GM12878 (cell line): Measurements from ENCODE around the gene AVEN. TPM values are rescaled to one million over a fixed set of nuclear protein-coding genes. Genes with fewer than 3 reads are reported as not detected.

Source experiments
- ATAC-seq: fragments of 200-7000 bp; cut with Tn5 transposase; 3 replicates; pipeline ENCODE4 v1.9.1; 2020; ENCODE audit warnings: mild to moderate bottlenecking, moderate library complexity
- BruUV-seq: library from RNA; stranded (reverse); fragments of 400-500 nt; replicated peaks from 2 replicates; lab custom pipeline; 2021; lab: Mats Ljungman, UMichigan
- CTCF ChIA-PET: fragments of 300-600 bp; sonication (Branson Sonifier 250); formaldehyde crosslinking; extraction: SDS; loops from one replicate; lab custom pipeline; 2021; ENCODE audit warnings: inconsistent platforms; lab: Yijun Ruan, JAX
- POLR2A ChIA-PET: fragments of 350-600 bp; formaldehyde crosslinking; extraction: SDS; loops from one replicate; lab custom pipeline; 2021; ENCODE audit warnings: inconsistent platforms; lab: Charles Lee
- RAD21 ChIA-PET: fragments of 300-600 bp; sonication (Branson Sonifier 250); formaldehyde crosslinking; loops from one replicate; lab custom pipeline; 2023; ENCODE audit warnings: antibody characterized with exemption; ENCODE audit not compliant: unreplicated experiment; lab: Charles Lee
- SMC1A ChIA-PET: fragments of 300-600 bp; sonication (Branson Sonifier 250); formaldehyde crosslinking; loops from one replicate; lab custom pipeline; 2023; ENCODE audit not compliant: unreplicated experiment, uncharacterized antibody; lab: Charles Lee
- DNase-seq: peaks from one replicate; pipeline ENCODE4 v3.0.0-alpha.2; 2011; ENCODE audit warnings: low read depth, low spot score
- FAIRE-seq: peaks from 3 replicates; lab custom pipeline; 2011; peaks lifted over from hg19 to GRCh38; lab: Jason Lieb, UNC
- H2AFZ ChIP-seq: 2 replicates; pipeline ENCODE4 v1.6.0; 2011; ENCODE audit warnings: low read depth, low read length, control low read depth; ENCODE audit not compliant: control insufficient read depth
- H3K27ac ChIP-seq: 2 replicates; pipeline ENCODE4 v1.5.1; 2011; ENCODE audit warnings: control low read depth; ENCODE audit not compliant: control insufficient read depth, insufficient read depth
- H3K27me3 ChIP-seq, 2 experiments: replicated peaks in 1 of 2; 2 replicates each; pipeline versions ENCODE4 v1.6.0 to v1.6.1; 2011; ENCODE audit warnings: low read length in 1 of 2; ENCODE audit not compliant: control insufficient read depth in 2 of 2, insufficient read depth in 2 of 2
- H3K36me3 ChIP-seq, 2 experiments: 2 replicates each; pipeline ENCODE4 v1.5.1; 2011; ENCODE audit warnings: low read length in 1 of 2; ENCODE audit not compliant: control insufficient read depth in 2 of 2, insufficient read depth in 2 of 2
- H3K4me1 ChIP-seq: 2 replicates; pipeline ENCODE4 v1.6.1; 2011; ENCODE audit warnings: mild to moderate bottlenecking, low read length, moderate library complexity, mixed read lengths; ENCODE audit not compliant: control insufficient read depth, insufficient read depth
- H3K4me2 ChIP-seq: 2 replicates; pipeline ENCODE4 v1.6.0; 2011; ENCODE audit warnings: control low read depth; ENCODE audit not compliant: control insufficient read depth, insufficient read depth
- H3K4me3 ChIP-seq: fragments of 200-600 bp; sonication (generic); 2 replicates; pipeline ENCODE4 v1.5.1; 2016
- H3K79me2 ChIP-seq: 2 replicates; pipeline ENCODE4 v1.6.0; 2011; ENCODE audit warnings: low read length; ENCODE audit not compliant: control insufficient read depth, insufficient read depth
- H3K9ac ChIP-seq: 2 replicates; pipeline ENCODE4 v1.8.0; 2011; ENCODE audit warnings: low read length, control low read depth, mixed read lengths; ENCODE audit not compliant: control insufficient read depth, insufficient read depth
- H3K9me3 ChIP-seq: replicated peaks from 3 replicates; pipeline ENCODE4 v1.5.1; 2011; ENCODE audit warnings: mild to moderate bottlenecking, low read length; ENCODE audit not compliant: control insufficient read depth, insufficient read depth
- H4K20me1 ChIP-seq: 2 replicates; pipeline ENCODE4 v1.6.0; 2011; ENCODE audit not compliant: control insufficient read depth, insufficient read depth
- ATF2 ChIP-seq: IDR thresholded peaks from 2 replicates; pipeline ENCODE4 v1.6.1; 2012; ENCODE audit warnings: low read length, inconsistent platforms
- DPF2 ChIP-seq: fragments of 450-650 bp; IDR thresholded peaks from 2 replicates; pipeline ENCODE4 v1.6.1; 2017; ENCODE audit warnings: mild to moderate bottlenecking
- HDGF ChIP-seq: fragments of 450-650 bp; IDR thresholded peaks from 2 replicates; pipeline ENCODE4 v1.6.1; 2016; ENCODE audit warnings: antibody characterized with exemption
- NFXL1 ChIP-seq: fragments of 450-650 bp; IDR thresholded peaks from 2 replicates; pipeline ENCODE4 v1.6.1; 2017; ENCODE audit warnings: antibody characterized with exemption, mild to moderate bottlenecking, borderline replicate concordance
- NR2C1 ChIP-seq: fragments of 450-650 bp; IDR thresholded peaks from 2 replicates; pipeline ENCODE4 v1.6.1; 2017; ENCODE audit warnings: antibody characterized with exemption, mild to moderate bottlenecking, moderate library complexity
- SMAD1 ChIP-seq: fragments of 450-650 bp; IDR thresholded peaks from 2 replicates; pipeline ENCODE4 v1.6.1; 2018; ENCODE audit warnings: mild to moderate bottlenecking, low read depth; ENCODE audit not compliant: partially characterized antibody
- SREBF1 ChIP-seq: IDR thresholded peaks from 2 replicates; pipeline ENCODE4 v1.6.1; 2012; ENCODE audit warnings: mild to moderate bottlenecking, low read length
- TAF1 ChIP-seq: IDR thresholded peaks from 2 replicates; pipeline ENCODE4 v1.6.1; 2011; ENCODE audit warnings: mild to moderate bottlenecking, low read depth, low read length, borderline replicate concordance
- TBL1XR1 ChIP-seq: IDR thresholded peaks from 2 replicates; pipeline ENCODE4 v1.6.1; 2012; ENCODE audit warnings: low read depth, low read length, improper control_type of control experiment
- WGBS: methylation state at CpG from one replicate; pipeline ENCODE4 v1.1.6; 2016; ENCODE audit warnings: low lambda C conversion rate; ENCODE audit not compliant: insufficient replicate concordance, insufficient coverage; ENCODE audit errors: missing lambda C conversion rate; 5-methylcytosine and 5-hydroxymethylcytosine counted together
- in situ Hi-C: fragments of 300-500 bp; cut with MboI; formaldehyde crosslinking; loops from 9 replicates; pipeline ENCODE4 v1.14.3; 2018; ENCODE audit warnings: mixed read lengths
- intact Hi-C: fragments of 100-400 bp; cut with micrococcal nuclease; formaldehyde crosslinking; loops from one replicate; pipeline ENCODE4 v1.14.2; 2022; ENCODE audit not compliant: unreplicated experiment
- polyA plus RNA-seq, 11 experiments: library from polyadenylated mRNA; depleted of rRNA in 4 of 11; unstranded in 6 of 11; stranded (reverse) in 5 of 11; fragments of >200 nt; fragmentation: Nextera tagmentation in 4 of 11; fragmentation: Illumina TruSeq in 1 of 11; extraction: Ambion mirVana in 4 of 11; extraction: Trizol in 1 of 11; gene quantifications; 1 replicate in 1 of 11; 2 replicates in 10 of 11; pipeline versions ENCODE4 v1.2.1 to v1.2.3, GENCODE V29; 2011 to 2016; ENCODE audit warnings: inconsistent platforms in 2 of 11, missing spikeins in 2 of 11, low read depth in 1 of 11
- total RNA-seq, 4 experiments: library from RNA; depleted of rRNA in 3 of 4; stranded (reverse); fragments of >200 nt in 3 of 4; fragmentation: Illumina TruSeq in 1 of 4; extraction: Trizol in 1 of 4; gene quantifications; 2 replicates each; pipeline versions ENCODE4 v1.2.1 to v1.2.3, GENCODE V29; 2013 to 2021
- TF ChIP-seq, protein P1 (sequence below): IDR thresholded peaks from 2 replicates; pipeline ENCODE4 v1.6.1; 2012; ENCODE audit warnings: mild to moderate bottlenecking, low read depth, low read length
- TF ChIP-seq, protein P2 (sequence below): fragments of 450-650 bp; formaldehyde crosslinking; IDR thresholded peaks from 2 replicates; pipeline ENCODE4 v1.4.0; 2020; ENCODE audit warnings: mild to moderate bottlenecking, moderate library complexity
- TF ChIP-seq, protein P3 (sequence below): fragments of 150-350 bp; IDR thresholded peaks from 2 replicates; pipeline ENCODE4 v1.6.1; 2014; ENCODE audit warnings: mild to moderate bottlenecking, low read depth, low read length
- TF ChIP-seq, protein P4 (sequence below): fragments of 450-650 bp; IDR thresholded peaks from 2 replicates; pipeline ENCODE4 v1.6.1; 2014; ENCODE audit warnings: mild to moderate bottlenecking

AVEN gene
- total and polyA plus RNA-seq, 10 of the 15 experiments (the other 5 are each of a cell fraction or from before 2014, with no cell fraction given), result 1.4 to 15.1 (median 10.5) TPM

DNA sequence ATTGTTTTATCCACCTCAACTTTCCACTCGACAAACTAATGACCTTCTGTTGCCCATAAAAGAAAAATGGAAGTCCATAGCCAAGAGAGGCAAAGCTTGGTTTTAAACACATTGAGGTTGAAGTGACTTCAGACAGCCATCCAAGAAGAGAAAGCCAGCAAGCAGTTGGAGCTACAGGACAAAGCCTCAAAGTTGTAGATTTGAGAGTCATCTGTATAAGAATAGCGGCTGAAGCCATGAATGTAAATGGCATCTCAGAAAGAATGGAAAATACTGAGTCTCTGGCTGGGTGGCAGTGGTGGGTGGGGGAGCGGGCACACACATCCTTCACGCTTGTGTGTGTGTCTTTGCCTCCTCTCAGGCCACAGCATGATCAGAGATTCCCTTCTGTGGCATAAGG is 194.8 kb downstream of the AVEN start:
- no peak overlapping the region for H3K4me3 ChIP-seq
- ChIA-PET SMC1A (no interaction called here), CTCF (no interaction called here), POLR2A (no interaction called here), RAD21 (no interaction called here)
- H3K27ac ChIP-seq, result no peak overlapping the region
- in situ Hi-C loops, result no loop called here
- 42% methylated on average over 4 of the region's 4 CpGs for WGBS
- no peak for TF ChIP-seq NFXL1
- TF ChIP-seq ATF2, result no peak
- no peak for TF ChIP-seq DPF2
- TF ChIP-seq, protein P1, sequence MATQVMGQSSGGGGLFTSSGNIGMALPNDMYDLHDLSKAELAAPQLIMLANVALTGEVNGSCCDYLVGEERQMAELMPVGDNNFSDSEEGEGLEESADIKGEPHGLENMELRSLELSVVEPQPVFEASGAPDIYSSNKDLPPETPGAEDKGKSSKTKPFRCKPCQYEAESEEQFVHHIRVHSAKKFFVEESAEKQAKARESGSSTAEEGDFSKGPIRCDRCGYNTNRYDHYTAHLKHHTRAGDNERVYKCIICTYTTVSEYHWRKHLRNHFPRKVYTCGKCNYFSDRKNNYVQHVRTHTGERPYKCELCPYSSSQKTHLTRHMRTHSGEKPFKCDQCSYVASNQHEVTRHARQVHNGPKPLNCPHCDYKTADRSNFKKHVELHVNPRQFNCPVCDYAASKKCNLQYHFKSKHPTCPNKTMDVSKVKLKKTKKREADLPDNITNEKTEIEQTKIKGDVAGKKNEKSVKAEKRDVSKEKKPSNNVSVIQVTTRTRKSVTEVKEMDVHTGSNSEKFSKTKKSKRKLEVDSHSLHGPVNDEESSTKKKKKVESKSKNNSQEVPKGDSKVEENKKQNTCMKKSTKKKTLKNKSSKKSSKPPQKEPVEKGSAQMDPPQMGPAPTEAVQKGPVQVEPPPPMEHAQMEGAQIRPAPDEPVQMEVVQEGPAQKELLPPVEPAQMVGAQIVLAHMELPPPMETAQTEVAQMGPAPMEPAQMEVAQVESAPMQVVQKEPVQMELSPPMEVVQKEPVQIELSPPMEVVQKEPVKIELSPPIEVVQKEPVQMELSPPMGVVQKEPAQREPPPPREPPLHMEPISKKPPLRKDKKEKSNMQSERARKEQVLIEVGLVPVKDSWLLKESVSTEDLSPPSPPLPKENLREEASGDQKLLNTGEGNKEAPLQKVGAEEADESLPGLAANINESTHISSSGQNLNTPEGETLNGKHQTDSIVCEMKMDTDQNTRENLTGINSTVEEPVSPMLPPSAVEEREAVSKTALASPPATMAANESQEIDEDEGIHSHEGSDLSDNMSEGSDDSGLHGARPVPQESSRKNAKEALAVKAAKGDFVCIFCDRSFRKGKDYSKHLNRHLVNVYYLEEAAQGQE, result no peak
- no peak for TF ChIP-seq TAF1
- no peak for TF ChIP-seq SMAD1
- TF ChIP-seq, protein P2, sequence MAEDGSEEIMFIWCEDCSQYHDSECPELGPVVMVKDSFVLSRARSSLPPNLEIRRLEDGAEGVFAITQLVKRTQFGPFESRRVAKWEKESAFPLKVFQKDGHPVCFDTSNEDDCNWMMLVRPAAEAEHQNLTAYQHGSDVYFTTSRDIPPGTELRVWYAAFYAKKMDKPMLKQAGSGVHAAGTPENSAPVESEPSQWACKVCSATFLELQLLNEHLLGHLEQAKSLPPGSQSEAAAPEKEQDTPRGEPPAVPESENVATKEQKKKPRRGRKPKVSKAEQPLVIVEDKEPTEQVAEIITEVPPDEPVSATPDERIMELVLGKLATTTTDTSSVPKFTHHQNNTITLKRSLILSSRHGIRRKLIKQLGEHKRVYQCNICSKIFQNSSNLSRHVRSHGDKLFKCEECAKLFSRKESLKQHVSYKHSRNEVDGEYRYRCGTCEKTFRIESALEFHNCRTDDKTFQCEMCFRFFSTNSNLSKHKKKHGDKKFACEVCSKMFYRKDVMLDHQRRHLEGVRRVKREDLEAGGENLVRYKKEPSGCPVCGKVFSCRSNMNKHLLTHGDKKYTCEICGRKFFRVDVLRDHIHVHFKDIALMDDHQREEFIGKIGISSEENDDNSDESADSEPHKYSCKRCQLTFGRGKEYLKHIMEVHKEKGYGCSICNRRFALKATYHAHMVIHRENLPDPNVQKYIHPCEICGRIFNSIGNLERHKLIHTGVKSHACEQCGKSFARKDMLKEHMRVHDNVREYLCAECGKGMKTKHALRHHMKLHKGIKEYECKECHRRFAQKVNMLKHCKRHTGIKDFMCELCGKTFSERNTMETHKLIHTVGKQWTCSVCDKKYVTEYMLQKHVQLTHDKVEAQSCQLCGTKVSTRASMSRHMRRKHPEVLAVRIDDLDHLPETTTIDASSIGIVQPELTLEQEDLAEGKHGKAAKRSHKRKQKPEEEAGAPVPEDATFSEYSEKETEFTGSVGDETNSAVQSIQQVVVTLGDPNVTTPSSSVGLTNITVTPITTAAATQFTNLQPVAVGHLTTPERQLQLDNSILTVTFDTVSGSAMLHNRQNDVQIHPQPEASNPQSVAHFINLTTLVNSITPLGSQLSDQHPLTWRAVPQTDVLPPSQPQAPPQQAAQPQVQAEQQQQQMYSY (CRISPR knock-in tag), result no peak
- TF ChIP-seq TBL1XR1, result no peak
- TF ChIP-seq, protein P3, sequence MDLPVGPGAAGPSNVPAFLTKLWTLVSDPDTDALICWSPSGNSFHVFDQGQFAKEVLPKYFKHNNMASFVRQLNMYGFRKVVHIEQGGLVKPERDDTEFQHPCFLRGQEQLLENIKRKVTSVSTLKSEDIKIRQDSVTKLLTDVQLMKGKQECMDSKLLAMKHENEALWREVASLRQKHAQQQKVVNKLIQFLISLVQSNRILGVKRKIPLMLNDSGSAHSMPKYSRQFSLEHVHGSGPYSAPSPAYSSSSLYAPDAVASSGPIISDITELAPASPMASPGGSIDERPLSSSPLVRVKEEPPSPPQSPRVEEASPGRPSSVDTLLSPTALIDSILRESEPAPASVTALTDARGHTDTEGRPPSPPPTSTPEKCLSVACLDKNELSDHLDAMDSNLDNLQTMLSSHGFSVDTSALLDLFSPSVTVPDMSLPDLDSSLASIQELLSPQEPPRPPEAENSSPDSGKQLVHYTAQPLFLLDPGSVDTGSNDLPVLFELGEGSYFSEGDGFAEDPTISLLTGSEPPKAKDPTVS, result no peak
- TF ChIP-seq SREBF1, result no peak
- TF ChIP-seq, protein P4, sequence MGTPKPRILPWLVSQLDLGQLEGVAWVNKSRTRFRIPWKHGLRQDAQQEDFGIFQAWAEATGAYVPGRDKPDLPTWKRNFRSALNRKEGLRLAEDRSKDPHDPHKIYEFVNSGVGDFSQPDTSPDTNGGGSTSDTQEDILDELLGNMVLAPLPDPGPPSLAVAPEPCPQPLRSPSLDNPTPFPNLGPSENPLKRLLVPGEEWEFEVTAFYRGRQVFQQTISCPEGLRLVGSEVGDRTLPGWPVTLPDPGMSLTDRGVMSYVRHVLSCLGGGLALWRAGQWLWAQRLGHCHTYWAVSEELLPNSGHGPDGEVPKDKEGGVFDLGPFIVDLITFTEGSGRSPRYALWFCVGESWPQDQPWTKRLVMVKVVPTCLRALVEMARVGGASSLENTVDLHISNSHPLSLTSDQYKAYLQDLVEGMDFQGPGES, result no peak
- no peak for TF ChIP-seq NR2C1
- no peak for TF ChIP-seq HDGF
- H4K20me1 ChIP-seq, result no peaks in the 10 kb centered on the region
- H3K4me2 ChIP-seq, result no peak overlapping the region
- H3K79me2 ChIP-seq, result no peaks in the 10 kb centered on the region
- BruUV-seq, result no TSS peak
- intact Hi-C loops, result no loop called here
- H3K4me1 ChIP-seq, result no peaks in the 10 kb centered on the region
- ATAC-seq, result no peak
- H3K9ac ChIP-seq, result no peak overlapping the region
- FAIRE-seq, result no peak
- H3K27me3 ChIP-seq, result no peaks in the 10 kb centered on the region
- no peaks in the 10 kb centered on the region for H3K9me3 ChIP-seq
- no peaks in the 10 kb centered on the region for H3K36me3 ChIP-seq
- H2AFZ ChIP-seq, result no peak overlapping the region
- DNase-seq, result no peak
